GM19099 (cell line): Measurements from ENCODE around the gene PA2G4.

Source experiments
- POLR2A ChIP-seq: IDR thresholded peaks from 3 replicates; pipeline ENCODE4 v1.6.1; 2011; ENCODE audit warnings: low read depth; ENCODE audit not compliant: insufficient read length; ENCODE audit errors: extremely low read depth

The PA2G4 gene

DNA sequence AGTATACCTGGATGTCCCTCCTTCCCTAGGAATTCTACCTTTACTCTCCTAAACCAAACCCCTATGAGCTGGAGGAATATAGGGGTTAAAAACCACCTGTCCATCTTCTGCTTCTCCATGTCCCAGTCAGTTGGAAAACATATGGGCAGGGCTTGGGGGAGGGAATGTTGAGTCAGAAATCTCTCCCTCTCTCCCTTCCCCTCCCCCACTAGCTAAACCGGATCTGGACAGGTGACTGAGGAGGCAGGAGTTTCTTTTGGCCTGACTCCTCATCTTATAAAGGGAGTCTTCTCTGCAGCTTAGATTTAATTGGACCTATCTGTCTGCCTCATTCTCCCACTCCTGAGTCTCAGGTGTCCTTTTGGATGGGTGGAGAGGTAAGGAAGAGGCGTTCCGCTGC, 18.3 kb upstream of the PA2G4 start:
- TF ChIP-seq POLR2A = no peak

DNA sequence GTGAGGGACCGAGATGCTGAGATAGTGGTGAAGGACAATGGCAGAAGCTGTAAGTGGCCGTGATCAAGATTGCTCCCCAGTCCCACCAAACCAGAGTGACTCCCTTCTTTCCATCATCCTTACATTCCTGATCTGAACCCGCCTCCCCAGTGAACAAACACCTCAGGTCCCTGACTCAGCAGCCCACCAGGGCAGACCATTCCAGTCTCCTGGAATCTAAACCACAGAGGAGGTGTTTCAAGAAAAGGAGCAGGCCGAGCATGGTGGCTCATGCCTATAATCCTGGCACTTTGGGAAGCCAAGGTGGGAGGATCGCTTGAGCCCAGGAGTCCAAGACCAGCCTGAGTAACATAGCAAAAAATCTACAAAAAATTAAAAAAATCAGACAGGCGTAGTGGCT, 17.8 kb upstream of the PA2G4 start:
- TF ChIP-seq POLR2A = no peak

DNA sequence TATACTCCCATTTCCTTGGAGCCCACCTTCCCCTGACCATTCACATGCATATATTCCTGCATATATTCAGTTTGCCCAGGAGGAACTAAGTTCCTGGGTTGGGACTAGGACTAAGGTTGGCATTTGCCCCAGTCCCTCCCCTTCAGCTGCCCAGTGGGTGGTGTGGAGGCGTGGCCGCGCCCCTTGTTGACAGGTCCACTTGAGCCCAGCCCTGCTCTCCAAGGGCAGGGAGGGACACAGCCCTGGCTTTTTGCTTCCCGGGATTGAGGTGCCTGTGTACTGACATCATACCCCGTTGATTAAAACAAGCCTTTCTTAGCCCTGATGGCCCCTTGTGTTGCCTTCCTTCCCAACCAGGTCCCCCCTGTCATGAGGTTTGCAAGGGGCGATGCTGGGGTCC, 17.1 kb upstream of the PA2G4 start:
- TF ChIP-seq POLR2A = no peak

DNA sequence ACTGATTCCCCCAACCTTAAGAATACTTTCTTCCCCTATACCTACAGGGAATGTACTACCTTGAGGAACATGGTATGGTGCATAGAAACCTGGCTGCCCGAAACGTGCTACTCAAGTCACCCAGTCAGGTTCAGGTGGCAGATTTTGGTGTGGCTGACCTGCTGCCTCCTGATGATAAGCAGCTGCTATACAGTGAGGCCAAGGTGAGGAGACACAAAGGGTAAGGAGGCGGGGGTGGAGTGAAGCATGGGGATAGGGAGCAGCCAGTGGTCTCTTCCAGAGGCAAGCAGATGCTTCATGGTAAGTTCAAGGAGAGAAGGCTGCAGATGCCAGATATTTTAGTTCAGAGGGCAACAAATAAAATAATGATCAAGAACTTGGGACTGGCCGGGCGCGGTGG, 6.6 kb upstream of the PA2G4 start:
- TF ChIP-seq POLR2A = no peak

DNA sequence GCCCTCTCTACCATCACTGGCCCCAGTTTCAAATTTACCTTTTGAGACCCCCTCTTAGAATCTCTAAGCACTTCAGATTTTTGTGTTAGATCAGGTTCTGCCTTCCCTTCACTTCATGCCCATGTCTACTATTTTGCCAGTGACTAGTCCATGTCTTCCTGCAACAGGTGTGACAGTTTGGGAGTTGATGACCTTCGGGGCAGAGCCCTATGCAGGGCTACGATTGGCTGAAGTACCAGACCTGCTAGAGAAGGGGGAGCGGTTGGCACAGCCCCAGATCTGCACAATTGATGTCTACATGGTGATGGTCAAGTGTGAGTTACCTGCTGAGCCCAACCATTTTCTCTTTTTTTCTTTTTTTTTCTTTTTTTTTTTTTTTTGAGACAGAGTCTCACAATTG, 5.8 kb upstream of the PA2G4 start:
- TF ChIP-seq POLR2A = no peak

DNA sequence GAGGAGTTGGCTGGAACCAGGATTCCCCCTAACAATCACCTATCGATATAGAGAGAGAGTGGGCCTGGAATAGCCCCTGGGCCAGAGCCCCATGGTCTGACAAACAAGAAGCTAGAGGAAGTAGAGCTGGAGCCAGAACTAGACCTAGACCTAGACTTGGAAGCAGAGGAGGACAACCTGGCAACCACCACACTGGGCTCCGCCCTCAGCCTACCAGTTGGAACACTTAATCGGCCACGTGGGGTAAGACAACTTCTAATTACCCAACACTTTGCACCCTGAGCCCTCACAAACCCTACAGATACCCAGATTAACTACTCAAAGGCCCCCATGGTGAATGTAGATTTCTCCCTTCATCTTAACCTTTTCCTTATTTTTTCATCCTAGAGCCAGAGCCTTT, 4.6 kb upstream of the PA2G4 start:
- no peak for TF ChIP-seq POLR2A

DNA sequence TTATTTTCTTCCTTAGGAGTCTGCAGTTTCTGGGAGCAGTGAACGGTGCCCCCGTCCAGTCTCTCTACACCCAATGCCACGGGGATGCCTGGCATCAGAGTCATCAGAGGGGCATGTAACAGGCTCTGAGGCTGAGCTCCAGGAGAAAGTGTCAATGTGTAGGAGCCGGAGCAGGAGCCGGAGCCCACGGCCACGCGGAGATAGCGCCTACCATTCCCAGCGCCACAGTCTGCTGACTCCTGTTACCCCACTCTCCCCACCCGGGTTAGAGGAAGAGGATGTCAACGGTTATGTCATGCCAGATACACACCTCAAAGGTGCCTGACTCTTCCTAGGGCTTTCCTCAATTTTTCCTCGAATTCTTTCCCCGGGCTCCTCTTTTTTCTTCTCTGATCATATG, 3.3 kb upstream of the PA2G4 start:
- no peak for TF ChIP-seq POLR2A

DNA sequence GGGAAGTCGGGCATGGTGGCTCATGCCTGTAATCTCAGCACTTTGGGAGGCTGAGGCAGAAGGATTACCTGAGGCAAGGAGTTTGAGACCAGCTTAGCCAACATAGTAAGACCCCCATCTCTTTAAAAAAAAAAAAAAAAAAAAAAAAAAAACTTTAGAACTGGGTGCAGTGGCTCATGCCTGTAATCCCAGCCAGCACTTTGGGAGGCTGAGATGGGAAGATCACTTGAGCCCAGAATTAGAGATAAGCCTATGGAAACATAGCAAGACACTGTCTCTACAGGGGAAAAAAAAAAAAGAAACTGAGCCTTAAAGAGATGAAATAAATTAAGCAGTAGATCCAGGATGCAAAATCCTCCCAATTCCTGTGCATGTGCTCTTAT, 1.7 kb upstream of the PA2G4 start:
- no peak for TF ChIP-seq POLR2A

DNA sequence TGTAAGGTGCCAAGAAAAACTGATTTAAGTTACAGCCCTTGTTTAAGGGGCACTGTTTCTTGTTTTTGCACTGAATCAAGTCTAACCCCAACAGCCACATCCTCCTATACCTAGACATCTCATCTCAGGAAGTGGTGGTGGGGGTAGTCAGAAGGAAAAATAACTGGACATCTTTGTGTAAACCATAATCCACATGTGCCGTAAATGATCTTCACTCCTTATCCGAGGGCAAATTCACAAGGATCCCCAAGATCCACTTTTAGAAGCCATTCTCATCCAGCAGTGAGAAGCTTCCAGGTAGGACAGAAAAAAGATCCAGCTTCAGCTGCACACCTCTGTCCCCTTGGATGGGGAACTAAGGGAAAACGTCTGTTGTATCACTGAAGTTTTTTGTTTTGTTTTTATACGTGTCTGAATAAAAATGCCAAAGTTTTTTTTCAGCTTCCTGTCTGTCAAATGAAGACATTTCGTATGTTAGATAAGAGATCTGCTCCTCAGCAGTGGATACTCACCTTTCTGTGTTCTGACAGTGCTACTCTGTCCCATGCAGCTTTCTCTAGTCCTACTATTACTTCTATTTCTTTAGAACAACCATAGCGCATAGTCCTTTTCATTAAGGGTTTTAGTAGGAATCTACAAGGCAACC, 1.2 kb upstream of the PA2G4 start:
- no peak for TF ChIP-seq POLR2A

DNA sequence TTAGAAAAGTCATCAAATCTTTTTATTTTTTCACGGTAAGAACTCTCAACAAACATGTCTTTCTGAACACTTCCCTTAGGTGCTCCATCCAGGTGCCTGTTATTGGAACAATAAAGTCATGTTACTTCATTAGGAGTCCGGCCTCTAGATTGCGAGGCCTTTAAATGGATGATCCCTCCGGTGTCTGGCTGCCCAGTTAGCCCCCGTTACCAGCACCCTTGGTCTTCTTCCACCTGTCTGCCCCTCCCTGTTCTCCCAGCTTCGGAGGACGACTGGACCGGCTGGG, 593 bp upstream of the PA2G4 start:
- no peak for TF ChIP-seq POLR2A

DNA sequence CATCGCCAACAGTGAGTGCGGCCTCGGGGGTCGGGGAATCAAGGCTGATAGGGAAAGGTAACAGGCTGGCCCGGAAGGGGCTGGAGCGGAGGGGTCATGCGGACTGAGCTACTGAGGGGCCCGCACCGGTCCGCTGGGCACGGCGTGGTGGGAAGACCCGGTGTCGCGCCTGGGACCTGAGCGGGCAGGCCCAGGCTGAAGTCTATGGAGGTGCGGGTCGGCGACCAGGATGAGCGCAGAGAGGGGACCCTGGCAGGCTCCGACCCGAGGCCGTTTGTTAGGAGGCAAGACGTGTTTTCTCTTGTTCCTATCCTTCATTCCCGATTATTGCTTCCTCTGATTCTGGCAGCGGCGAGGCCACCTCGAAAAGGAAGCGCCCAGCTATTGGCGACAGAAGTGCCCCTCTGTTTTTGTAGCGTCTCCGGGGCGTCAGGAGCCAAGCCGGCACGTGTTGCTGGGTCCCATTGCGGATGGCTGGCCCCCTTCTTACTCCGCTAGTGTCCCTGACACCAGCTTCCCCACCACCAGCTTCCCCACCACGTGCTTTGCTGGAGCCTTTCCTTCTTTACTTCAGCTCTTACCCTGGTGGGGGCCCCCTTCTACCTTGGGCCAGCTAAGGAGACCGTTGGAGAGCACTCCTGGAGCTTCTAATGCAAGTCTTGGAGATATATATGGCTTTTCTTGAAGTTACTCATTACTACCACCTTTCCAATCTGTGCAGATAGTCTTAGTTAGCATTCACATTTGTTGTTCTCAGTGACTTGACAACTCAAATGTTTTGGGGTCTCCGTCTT, 653 bp downstream of the PA2G4 start:
- no peak for TF ChIP-seq POLR2A

DNA sequence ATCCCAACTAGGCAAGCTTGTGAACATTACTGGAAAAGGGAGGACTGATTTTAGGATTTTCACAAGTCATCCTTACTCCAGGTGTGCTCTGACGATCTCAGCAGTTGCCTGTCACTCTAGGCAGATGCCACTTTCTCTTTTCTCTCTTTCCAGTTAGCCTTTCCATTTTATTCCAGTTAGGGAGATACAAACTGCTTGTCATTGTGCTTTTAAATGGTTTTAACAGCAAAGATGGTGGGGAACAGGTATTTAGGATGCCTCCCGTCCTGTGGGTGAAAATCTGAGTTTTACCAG, 1.2 kb downstream of the PA2G4 start:
- no peak for TF ChIP-seq POLR2A

DNA sequence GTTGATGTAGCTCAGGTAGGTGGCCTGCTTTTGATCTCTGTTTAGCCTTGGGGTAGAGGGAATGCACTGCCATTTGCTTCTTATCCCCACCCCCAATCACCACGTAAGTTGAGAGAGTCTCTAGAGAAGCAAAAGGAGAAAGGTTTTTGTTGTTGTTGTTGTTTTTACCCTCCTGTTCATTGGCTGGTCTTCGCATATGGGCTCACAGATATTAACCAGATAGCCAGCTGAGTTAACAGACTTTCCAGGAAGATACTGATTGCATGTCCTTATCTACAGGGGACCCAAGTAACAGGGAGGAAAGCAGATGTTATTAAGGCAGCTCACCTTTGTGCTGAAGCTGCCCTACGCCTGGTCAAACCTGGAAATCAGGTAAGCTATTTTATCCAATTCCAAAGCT, 2.9 kb downstream of the PA2G4 start:
- no peak for TF ChIP-seq POLR2A

DNA sequence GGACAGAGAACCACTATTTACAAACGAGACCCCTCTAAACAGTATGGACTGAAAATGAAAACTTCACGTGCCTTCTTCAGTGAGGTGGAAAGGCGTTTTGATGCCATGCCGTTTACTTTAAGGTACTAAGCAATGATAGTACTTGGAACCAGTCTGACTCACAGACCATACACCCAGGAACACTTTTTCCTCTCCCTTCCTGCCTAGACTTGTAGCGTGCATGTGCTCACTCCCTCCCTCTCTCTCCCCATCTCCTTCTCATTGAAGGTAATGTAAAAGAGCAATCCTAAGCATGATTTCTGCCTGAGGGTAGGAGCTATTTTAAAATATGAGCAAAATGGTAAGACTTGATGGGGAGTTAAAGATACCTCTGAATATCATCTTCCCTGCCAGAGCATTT, 6.2 kb downstream of the PA2G4 start:
- TF ChIP-seq POLR2A = no peak

DNA sequence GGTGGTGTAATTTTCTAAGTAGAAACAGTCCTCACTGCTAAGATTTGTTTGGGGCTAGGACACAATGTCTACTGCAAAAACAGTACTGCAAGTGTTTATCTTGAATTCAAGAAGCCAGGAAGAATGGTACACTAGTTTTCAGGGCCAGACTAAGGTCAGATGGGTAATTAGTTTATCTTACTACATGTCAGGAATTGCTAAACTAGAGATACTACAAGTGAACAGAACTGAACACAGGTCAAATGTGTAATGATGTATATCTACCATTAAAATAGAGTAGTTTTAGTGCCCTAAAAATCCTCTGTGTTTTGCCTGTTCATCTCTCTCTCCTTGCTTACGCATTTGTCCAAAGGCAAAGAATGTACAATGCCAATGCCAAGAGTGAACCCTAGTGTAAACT, 9.7 kb downstream of the PA2G4 start:
- no peak for TF ChIP-seq POLR2A

DNA sequence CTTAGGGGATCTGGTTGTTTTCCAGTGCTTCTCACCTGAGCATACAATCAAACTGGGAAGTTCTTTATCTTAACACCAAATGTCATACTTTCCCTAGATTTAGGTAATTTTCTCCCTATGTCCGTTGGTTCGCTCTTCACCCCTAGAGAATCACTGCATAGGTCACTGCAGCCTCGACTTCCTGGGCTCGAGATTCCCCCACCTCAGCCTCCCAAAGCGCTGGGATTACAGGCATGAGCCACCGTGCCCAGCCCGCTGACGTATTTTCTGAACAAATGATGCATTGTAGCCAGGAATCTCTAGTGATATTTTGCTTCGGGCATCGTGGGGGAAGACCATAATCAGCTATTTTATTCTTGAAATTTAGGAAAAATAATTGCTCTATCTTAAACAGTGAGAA, 11.0 kb downstream of the PA2G4 start:
- no peak for TF ChIP-seq POLR2A
